B cell (primary cell): ENCODE results near the gene UPF3B.

Experiments used
- CTCF ChIP-seq: fragments of 200-600 bp; IDR thresholded peaks from one replicate; pipeline ENCODE4 v1.8.0; 2022; ENCODE audit warnings: antibody characterized with exemption, mild to moderate bottlenecking
- EZH2 ChIP-seq: IDR thresholded peaks from 2 replicates; pipeline ENCODE4 v1.6.1; 2012; ENCODE audit warnings: borderline replicate concordance, low read depth, mild to moderate bottlenecking, moderate library complexity, low read length; ENCODE audit not compliant: insufficient read depth, poor library complexity, severe bottlenecking

DNA sequence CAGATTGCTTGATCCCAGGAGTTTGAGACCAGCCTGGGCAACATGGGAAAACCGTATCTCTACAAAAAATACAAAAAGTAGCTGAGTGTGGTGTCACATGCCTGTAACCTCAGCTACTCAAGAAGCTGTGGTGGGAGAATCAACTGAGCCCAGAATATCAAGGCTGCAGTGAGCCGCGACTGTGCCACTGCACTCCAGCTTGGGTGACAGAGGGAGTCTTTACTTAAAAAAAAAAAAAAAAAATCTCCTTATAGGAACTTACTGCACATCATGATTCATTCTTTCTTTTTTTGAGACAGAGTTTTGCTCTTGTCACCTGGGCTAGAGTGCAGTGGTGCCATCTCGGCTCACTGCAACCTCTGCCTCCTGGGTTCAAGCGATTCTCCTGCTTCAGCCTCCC, 24.3 kb downstream of the UPF3B start:
- no peak for TF ChIP-seq CTCF
- no peak for TF ChIP-seq EZH2
